Endothelial cell of umbilical vein (primary cell): ENCODE measurements around the gene MAP1S.

ENCODE experiments used
- POLR2A ChIP-seq: IDR thresholded peaks from 2 replicates; pipeline ENCODE4 v1.6.1; 2012; ENCODE audit warnings: low read depth, mild to moderate bottlenecking, control low read depth, low read length
- TF ChIP-seq, protein P1 (sequence below), 2 donors: IDR thresholded peaks; 1 replicate in 1 of 2; 2 replicates in 1 of 2; pipeline ENCODE4 v1.5.1; 2011; ENCODE audit warnings: low read length in 2 of 2, mild to moderate bottlenecking in 2 of 2, moderate library complexity in 2 of 2, control low read depth in 1 of 2, inconsistent platforms in 1 of 2, low read depth in 1 of 2; ENCODE audit not compliant: insufficient read depth in 1 of 2; ENCODE audit errors: extremely low read depth in 1 of 2

DNA sequence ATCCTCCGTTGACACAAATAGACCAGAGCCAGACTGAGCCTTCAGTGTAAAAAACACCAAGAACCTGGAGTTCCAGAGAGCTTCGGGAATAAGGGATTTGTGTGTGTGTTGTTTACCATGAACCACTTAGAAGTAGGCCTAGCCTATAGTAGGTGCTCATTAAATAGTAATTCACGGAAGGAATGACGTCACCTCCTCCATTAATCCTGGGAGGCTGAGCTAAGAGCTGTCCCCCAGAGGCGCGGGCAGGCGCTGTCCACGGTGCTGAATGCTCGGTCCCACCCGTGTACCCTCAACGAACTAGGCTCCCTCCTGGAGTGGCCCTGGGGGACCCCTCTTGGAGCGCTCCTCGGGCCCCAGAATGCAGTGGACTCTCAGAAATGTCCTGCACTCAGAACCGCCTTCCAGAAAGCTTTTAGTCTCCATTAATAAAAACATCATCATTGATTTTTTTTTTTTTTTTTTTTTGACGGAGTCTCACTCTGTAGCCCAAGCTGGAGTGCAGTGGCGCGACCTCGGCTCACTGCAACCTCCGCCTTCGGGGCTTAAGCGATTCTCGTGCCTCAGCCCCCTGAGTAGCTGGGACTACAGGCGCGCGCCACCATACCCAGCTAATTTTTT, 37.7 kb upstream of the MAP1S start:
- TF ChIP-seq, protein P1, sequence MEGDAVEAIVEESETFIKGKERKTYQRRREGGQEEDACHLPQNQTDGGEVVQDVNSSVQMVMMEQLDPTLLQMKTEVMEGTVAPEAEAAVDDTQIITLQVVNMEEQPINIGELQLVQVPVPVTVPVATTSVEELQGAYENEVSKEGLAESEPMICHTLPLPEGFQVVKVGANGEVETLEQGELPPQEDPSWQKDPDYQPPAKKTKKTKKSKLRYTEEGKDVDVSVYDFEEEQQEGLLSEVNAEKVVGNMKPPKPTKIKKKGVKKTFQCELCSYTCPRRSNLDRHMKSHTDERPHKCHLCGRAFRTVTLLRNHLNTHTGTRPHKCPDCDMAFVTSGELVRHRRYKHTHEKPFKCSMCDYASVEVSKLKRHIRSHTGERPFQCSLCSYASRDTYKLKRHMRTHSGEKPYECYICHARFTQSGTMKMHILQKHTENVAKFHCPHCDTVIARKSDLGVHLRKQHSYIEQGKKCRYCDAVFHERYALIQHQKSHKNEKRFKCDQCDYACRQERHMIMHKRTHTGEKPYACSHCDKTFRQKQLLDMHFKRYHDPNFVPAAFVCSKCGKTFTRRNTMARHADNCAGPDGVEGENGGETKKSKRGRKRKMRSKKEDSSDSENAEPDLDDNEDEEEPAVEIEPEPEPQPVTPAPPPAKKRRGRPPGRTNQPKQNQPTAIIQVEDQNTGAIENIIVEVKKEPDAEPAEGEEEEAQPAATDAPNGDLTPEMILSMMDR (IDR thresholded peaks at IDR 0.05; ENCODE audit: extremely low read depth in 1 of 2, insufficient read depth in 1 of 2, low read depth in 1 of 2, low read length in 2 of 2) = no peak
- no peak for TF ChIP-seq POLR2A
